DMS114 treated with DMSO at 0.1 percent for 48 hours (cell line): Measurements from ENCODE around the gene SH3PXD2A.

Experiments used
- DNase-seq: peaks from one replicate; lab custom pipeline; 2025; ENCODE audit not compliant: unreplicated experiment; lab: John Stamatoyannopoulos, UW

Gene SH3PXD2A

DNA sequence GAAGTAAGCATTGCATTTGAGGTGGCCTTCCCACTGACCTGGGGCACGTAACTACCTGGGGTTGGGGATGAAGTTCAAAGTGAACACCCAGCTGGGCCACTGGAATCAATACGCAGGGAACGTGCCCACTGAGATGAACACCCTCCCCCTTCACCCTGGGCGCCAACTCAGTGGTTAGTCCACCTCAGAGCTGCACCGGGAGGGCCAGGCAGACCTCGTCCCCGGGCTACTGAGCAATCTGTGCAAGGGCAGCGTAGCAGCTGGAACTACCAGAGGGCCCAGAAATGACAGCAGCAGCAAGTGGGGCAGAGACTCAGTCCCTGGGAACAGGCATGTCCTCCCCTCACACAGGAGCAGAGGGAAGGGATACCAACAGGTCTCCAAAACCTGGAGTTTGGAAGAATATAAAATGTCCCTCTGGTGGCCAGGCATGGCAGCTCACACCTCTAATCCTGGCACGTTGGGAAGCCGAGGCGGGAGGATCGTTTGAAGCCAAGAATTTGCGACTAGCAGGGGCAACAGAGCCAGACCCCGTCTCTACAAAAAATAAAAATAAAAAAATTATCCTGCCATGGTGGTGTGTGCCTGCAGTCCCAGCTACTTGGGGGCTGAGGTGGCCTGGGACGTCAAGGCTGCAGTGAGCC is 143.9 kb downstream of the SH3PXD2A start:
- no peak for DNase-seq

DNA sequence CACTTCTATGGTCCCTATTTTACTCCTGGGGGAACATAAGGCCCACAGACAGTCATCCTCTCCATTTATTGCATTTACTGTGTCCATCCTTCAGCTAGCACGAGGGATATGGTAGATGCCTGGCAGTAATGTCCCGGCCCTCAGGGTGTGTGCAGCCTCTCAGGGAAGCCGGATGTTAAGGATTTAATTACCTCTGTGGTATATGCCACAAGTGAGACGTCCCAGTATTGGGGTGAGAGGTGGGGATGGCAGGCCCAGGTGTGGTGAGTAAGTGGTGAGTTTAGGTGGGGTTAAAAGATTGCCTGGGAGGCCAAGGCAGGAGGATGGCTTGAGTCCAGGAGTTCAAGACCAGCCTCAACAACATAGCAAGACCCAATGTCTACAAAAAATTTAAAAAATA is 144.9 kb downstream of the SH3PXD2A start:
- DNase-seq, result no peak

GRCh38 chr10:103709341-103709920 is 145.9 kb downstream of the SH3PXD2A start:
- DNase-seq, result no peak

DNA sequence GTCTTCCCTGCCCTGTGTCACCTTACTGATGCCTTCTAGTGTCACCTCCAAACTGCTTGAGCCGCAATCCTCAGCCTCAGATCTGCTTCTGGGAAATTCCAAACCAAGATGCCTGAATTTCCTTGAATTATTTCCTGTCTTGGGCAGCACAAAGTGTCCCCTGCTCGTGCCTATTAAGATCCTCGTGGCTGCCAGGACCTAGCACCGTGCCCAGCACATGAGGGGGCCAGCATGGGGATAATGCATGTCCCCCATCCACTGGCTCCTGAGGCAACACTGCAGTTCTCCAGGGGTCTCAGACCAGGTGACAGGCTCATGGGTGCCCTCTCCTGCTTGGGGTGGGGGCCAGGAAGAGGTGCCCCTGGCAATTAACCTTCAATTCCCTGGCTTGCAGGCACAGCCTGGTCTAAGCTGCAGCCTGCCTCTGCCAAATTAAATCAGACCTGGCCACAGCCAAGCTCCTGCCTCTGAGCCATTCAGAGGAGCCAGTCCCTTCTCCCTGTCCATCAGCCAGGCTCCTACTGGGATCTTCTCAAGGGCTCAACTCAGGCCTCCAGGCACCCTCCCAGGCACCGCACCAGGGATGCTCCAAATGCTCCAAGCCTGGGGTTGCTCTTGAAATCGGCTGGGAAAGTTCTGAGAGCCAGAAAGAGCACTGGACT is 146.6 kb downstream of the SH3PXD2A start:
- DNase-seq, result no peak

DNA sequence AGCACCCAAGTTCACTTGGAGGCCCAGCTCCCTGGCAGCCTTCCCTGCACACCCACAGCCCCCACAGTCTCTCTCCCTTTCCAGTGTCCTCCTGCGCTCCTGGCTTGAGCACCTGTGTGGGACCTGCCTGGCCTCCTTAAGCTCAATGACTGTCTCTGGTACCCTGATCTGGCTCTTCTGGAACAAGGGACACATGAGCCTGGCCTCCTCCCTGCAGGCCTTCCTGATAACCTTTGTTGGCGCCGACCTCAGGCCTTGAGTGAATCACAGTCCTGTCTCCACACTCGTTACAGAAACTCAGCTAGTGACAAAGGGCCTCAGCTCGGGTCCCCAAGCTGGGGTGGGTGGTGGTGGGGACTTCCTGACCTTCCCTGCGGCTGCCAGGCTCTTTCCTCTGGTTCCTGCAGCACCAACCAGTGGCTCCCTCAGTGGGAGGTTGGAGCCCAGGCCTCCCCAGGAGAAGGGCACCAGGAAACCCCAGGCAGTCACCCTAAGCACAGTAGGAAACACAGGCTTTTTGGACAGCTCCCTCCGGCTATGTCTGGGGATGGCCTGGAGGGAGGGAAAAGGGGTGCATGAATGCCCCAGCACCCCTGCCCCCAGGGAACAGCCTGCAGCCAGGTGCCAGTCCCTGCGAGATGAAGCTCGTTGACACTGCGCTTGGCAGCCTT is 147.3 kb downstream of the SH3PXD2A start:
- no peak for DNase-seq

GRCh38 chr10:103706762-103707161 is 148.6 kb downstream of the SH3PXD2A start:
- DNase-seq, result no peak

DNA sequence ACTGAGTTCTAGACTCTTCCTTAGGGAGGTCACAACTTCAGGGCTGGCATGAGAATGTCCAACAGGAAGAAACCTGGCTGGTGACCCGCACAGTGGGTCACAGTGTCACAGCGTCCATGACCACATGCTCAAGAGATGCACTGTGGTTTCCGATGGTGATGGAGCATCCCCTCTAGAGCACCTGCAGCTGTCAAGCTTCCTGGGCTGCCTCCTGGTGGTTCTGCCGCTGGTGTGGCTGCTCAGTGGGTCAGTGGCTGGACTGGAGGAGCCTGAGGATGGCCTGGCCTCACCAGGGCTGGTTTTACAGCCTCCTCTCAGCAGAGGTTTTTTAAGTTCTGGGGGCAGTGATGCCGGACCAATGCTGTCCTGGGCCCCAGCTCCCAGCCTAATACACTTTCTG is 149.3 kb downstream of the SH3PXD2A start:
- no peak for DNase-seq

DNA sequence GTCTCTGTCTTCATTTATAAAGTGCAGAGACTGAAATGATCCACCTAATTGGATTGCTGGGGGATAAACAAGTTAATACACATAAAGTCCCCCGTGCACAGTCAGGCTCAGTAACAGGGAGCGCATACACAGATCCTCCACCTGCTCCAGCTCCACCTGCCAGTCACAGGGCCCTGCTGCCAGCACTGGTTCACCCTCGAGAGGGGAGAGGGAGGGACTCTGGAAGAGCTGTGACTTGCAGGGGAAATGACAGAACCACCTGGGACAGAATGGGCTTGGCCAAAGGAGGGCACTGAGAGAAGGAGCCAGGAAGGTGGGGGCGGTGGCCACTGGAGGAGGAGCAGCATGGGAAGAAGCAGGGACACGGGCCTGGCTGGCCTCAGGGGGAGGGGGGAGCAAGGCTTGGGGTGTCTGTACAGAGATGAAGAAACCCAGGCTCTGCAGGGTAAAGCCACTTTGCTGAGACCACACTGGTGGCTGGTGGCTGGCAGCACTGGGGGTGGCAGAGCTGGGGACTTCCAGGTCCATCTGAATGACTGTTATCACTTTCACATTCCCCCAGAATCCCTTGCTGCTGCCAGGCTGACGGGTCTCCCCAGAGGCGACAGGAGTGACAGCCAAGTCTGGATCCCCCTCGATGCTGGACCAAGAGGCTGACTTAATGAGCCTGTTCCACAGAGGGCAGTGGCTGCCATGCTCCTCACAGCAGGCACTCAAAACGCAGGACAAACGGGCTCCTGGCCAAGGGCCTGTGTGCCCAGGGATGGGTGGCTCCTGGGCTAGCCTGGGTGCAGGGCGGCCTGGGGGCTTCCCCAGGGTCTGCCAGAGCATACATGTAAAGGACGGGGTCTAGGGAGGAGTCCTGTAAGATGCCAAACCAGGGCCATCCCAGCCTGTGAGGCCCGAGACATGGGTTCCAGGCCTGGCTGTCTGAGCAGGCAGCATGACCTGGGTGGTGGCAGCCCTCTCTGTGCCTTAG is 151.1 kb downstream of the SH3PXD2A start:
- no peak for DNase-seq

DNA sequence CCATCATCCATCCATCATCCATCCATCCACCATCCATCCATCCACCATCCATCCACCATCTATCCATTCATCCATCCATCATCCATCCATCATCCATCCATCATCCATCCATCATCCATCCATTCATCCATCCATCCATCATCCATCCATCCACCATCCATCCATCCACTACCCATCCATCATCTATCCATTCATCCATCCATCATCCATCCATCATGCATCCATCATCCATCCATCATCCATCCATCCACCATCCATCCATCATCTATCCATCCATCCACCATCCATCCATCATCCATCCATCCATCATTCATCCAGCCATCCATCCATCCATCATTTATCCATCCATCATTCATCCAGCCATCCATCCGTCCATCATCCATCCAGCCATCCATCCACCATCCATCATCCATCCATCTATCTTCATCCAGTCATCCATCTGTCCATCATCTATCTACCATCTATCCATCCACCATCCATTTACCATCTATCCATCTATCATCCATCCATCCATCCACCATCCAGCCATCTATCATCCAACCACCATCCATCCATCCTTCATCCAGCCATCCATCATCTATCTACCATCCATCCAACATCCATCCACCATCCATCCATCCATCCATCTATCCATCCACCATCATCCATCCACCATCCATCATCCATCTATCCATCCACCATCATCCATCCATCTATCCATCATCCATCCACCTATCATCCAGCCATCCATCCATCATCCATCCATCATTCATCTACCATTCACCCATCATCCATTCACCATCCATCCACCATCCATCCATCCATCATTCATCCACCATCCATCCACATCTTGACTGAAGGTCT is 153.8 kb downstream of the SH3PXD2A start:
- no peak for DNase-seq

DNA sequence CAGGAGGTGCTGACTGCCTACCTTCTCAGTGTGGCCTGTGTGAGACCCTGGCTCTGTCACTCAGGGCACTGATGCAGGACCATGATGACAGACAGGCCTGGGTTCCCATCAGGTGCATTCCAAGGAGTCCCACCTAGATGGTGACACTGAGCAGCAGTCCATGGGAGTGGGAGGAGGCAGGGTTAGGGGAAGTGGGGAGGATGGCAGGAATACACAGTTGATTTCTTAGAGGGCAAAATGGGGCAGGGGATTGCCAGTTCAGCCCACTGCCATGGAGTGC is 155.0 kb downstream of the SH3PXD2A start:
- no peak for DNase-seq

DNA sequence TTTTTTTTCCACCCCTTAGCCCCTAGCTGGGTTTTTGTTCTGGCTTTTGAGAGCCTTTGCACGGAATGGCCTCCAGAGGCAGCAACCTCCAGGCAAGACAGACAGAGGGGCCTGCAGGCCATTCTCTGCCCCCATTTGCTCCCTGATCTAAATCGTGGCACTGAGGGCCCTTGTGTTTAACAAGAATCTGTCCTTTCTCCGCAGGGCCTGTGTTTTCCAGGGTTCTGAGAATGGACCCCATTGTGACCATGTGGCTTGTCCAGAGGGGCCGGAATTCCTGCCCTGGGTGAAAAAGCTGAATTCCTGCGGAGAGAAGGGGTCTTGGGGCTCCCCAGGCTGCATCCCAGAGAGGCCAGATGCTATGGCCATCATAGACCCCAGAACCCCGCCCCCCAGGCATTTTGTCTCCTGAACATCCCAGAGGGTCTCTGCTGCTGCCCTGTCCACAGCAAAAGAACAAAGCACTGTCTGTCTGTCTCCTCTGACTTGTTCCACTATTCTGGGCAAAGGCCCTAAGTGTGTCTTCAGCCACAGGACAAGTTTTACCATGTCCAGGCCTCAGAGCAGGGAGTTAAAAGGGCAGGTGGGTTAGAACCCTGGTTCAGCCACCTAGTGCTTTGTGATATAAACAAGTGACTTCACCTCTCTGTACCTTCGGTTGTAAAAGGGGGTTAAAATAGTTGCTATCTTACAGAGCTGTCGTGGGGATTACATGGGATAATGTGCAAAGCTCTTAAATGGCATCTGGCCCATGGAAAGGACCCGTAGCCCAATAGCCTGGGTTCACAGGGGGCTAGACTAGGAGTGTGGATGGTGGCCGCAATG is 155.6 kb downstream of the SH3PXD2A start:
- DNase-seq, result no peak

DNA sequence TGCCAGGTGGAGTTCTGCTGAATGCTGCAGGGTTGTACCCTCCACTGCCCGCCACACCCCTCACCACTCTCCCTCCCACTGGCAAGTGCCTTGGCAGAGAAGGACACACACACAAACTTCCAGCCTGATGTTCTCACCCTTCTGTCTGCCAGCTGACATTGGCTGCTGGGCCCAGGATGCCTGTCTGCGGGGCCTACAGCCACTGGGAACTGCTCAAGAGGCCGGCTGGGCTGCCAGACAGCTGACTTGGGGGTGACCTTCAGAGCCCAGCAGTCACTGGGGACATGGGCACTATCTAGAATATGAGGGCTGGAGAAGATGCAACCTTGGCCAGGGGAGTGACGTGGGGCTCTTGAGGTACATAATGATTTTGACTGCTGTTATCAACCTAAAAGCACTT is 157.1 kb downstream of the SH3PXD2A start:
- DNase-seq, result no peak

- no peak for DNase-seq
Observed at GRCh38 chr10:103697787-103698186, 157.6 kb downstream of the SH3PXD2A start.

DNA sequence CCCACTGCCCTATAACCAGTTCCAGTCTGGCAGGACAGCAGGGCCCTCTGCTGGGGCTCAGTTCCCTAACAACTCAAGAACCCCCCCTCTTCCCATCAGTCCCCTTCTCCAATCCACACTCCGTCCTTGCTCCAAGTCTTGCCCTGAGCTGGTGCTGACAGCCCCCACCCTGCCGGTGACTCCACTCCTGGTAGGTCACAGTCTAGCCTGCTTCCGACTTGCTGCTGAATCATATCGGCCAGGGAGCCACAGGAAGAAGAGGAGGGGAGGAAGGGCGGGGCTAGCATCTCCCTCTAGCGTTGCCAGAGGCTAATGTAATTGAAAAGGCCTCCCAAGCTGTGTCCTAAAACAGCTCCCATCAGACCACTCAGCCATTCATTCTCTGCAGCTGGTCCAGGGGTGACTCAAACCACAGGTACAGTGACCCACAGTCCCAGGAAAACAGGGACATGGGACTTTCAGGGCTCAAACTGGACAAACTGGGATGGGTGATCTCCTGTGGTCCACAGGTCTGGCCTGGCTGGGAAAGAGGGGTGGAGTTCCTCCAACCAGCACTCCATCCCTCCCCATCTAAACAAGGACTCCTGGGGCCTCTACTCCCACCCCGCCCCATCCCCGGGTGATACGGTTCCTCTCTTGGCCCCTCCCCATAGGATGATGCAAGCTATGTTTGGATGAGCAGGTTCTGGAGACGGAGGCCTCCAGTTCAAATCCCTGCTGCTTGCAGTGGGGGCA is 158.8 kb downstream of the SH3PXD2A start:
- DNase-seq, result peak; percentile 25

DNA sequence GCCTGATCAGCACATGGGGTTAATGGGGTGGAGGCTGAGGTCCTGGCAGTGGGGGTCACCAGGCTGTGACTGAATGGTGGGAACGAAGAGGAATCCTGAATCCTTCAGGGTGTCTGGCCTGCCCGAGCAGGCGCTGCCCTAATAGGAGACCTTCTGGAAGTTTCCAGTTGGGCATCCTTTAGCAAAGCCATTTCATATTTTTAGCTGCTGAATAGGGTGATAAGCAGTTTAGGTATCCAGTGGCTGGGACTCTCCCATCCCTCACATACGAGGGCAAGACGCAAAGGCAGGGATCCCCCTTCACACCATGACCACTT is 159.3 kb downstream of the SH3PXD2A start:
- no peak for DNase-seq

DNA sequence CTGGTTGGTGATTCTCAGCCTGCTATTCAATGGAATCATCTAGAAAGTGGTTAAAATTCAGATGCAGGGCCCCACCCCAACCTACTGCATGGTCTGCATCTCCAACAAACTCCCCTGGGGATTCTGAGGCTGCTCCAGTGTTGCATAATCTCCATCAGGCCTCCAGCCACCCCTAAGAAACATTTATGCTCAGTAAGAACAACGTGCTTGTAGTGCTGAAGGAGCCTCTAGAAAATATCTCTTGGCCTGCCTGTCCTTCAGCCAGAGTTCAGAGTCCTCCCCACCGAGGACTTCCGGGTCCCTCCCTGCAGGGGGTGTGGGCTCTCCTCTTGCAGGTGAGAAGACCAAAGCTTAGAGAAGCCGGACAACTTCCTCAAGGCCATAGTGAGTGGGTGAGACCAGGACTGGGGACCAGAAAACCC is 159.8 kb downstream of the SH3PXD2A start:
- no peak for DNase-seq

DNA sequence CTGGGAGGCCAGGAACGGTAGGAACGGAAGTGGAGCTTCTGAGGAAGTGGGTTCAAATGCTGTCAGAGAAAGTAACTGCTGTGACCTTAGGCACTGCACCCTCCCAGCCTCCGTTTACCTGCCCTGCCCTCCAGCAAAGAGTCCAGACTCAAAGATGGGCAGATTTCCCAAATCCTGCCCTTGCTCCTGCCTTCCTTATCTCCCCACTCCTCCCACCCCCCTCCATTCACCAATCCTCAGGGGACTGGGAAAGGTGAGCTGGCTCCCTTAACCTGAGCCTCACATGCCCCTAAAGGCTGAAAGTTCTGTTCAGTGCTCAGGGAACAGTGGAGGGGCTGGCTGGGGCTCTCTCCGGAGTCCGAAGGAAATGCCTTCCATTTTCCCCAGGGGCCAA is 161.6 kb downstream of the SH3PXD2A start:
- no peak for DNase-seq

DNA sequence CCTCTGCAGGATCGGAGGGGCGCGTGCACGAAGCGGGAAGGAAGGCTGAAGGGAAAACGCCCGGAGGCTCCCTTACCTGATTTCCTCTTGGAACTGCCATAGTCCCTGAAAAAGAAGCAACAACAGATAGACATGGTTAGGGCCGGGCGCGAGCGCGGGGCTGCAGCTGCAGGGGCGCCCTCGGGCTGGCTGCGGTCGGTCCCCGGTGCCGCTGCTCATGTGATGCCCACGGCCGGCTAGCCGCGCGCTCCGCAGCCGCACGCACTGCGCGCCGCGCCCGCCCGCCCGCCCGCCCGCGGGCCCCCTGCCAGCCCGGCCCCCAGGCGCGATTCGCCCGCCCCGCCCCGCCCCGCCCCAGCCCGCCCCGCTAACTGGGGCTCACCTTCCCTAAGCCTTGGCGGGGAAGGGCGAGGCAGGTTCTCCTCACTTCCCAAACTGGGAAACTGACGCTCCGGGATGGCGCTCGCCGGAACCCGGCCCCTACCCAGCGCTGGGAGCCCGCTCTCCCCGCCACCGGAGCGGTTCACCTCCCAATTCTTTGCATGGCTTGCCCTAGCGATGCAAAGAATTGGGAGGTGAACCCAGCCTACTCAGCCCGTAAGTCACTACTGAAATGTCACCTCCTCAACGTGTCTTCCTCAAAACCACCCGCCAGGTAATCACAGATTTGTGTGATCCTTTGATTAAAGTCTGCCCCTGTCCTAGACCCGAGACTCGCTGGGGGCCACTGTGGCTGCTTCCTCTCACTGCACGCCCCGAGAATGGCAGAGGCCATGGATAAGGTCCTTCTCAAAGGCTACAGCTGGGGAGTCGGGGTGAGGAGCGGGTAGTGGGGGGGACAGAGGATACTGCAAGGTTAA is 162.2 kb downstream of the SH3PXD2A start:
- DNase-seq, result no peak
